HG02840 (cell line): ENCODE measurements around the gene MEF2D.

Experiments used
- ATAC-seq: cut with Tn5 transposase; IDR thresholded peaks from one replicate; pipeline ENCODE4 v1.9.1; 2021; ENCODE audit warnings: mild to moderate bottlenecking, moderate library complexity, moderate number of reproducible peaks; ENCODE audit not compliant: unreplicated experiment, low FRiP score

Gene MEF2D

GRCh38 chr1:156417401-156418020, 83.1 kb downstream of the MEF2D start:
- ATAC-seq: no peak

GRCh38 chr1:156416993-156417392, 83.6 kb downstream of the MEF2D start:
- no peak for ATAC-seq

GRCh38 chr1:156414461-156415064, 86.0 kb downstream of the MEF2D start:
- no peak for ATAC-seq
